Activated T-cell treated with anti-CD3 and anti-CD28 coated beads, Interleukin-2, amount 50 U/mL, for 72 hours (primary cell): Measurements from ENCODE around the gene NAT14. TPM values are rescaled to one million over a fixed set of nuclear protein-coding genes. Genes with fewer than 3 reads are reported as not detected.

Experiments
- ATAC-seq, 2 donors: fragments of 150-1000 bp; cut with Tn5 transposase; replicated peaks in 1 of 2; 2 replicates each; pipeline ENCODE4 v1.10.0; 2021; ENCODE audit warnings: moderate library complexity in 2 of 2, mild to moderate bottlenecking in 1 of 2
- DNase-seq, 2 donors: peaks; one replicate each; pipeline ENCODE4 v3.0.0; 2021 to 2022; ENCODE audit warnings: mixed read lengths in 1 of 2
- H3K27ac Mint-ChIP-seq: one replicate; pipeline ENCODE4 v1.8.0; 2022; ENCODE audit warnings: mild to moderate bottlenecking, moderate library complexity, mixed read lengths
- H3K27me3 Mint-ChIP-seq: one replicate; pipeline ENCODE4 v1.8.0; 2022; ENCODE audit warnings: low read depth, mixed read lengths
- H3K36me3 Mint-ChIP-seq, 2 donors: one replicate each; pipeline ENCODE4 v1.8.0; 2022; ENCODE audit warnings: mixed read lengths in 2 of 2, mild to moderate bottlenecking in 1 of 2; ENCODE audit not compliant: insufficient read depth in 2 of 2
- H3K4me1 Mint-ChIP-seq: one replicate; pipeline ENCODE4 v1.8.0; 2022; ENCODE audit warnings: low read depth, mixed read lengths
- H3K4me3 Mint-ChIP-seq, 2 donors: one replicate each; pipeline ENCODE4 v1.8.0; 2022; ENCODE audit warnings: mild to moderate bottlenecking in 2 of 2, mixed read lengths in 2 of 2, moderate library complexity in 2 of 2
- H3K9me3 Mint-ChIP-seq, 2 donors: one replicate each; pipeline ENCODE4 v1.8.0; 2022; ENCODE audit warnings: mixed read lengths in 2 of 2
- total RNA-seq, 2 donors: library from RNA; stranded (reverse); gene quantifications; one replicate each; pipeline ENCODE4 v1.2.3, GENCODE V29; 2022

The NAT14 gene
- total RNA-seq, 2 donors from 2014 or later: 19.2 to 20.5 TPM

DNA sequence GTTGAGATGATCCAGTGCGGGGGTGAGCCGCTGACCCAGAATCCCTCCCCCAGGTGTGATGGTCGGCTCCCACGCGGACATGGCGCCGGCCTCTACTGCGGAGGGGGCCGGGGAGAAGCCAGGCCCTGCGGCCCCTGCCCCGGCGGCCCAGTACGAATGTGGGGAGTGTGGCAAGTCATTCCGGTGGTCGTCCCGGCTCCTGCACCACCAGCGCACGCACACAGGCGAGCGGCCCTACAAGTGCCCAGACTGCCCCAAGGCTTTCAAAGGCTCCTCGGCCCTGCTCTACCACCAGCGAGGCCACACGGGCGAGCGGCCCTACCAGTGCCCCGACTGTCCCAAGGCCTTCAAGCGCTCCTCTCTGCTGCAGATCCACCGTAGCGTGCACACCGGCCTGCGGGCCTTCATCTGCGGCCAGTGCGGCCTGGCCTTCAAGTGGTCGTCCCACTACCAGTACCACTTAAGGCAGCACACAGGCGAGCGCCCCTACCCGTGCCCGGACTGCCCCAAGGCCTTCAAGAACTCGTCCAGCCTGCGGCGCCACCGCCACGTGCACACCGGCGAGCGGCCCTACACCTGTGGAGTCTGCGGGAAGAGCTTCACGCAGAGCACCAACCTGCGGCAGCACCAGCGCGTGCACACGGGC lies 3.7 kb upstream of the NAT14 start:
- no peak overlapping the region for H3K4me3 Mint-ChIP-seq
- H3K4me1 Mint-ChIP-seq: peaks cover 34% of the 10 kb centered on the region
- no peak overlapping the region for H3K27ac Mint-ChIP-seq
- DNase-seq: no peak
- H3K27me3 Mint-ChIP-seq: no peaks in the 10 kb centered on the region
- no peak for ATAC-seq
- no peaks in the 10 kb centered on the region for H3K9me3 Mint-ChIP-seq
- peaks cover 0 to 1% of the 10 kb centered on the region in 2 donors for H3K36me3 Mint-ChIP-seq

DNA sequence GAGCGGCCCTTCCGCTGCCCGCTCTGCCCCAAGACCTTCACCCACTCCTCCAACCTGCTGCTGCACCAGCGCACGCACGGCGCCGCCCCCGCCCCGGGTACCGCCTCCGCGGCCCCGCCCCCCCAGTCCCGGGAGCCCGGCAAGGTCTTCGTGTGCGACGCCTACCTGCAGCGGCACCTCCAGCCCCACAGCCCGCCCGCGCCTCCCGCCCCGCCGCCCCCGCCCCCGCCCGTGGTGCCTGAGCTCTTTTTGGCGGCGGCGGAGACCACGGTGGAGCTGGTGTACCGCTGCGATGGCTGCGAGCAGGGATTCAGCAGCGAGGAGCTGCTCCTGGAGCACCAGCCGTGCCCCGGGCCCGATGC lies 3.2 kb upstream of the NAT14 start:
- peaks cover 0 to 1% of the 10 kb centered on the region in 2 donors for H3K36me3 Mint-ChIP-seq
- H3K4me1 Mint-ChIP-seq: peaks cover 34% of the 10 kb centered on the region
- DNase-seq (no peak), ATAC-seq (no peak)
- H3K4me3 Mint-ChIP-seq: no peak overlapping the region
- H3K27ac Mint-ChIP-seq: no peak overlapping the region
- no peaks in the 10 kb centered on the region for H3K9me3 Mint-ChIP-seq
- no peaks in the 10 kb centered on the region for H3K27me3 Mint-ChIP-seq

DNA sequence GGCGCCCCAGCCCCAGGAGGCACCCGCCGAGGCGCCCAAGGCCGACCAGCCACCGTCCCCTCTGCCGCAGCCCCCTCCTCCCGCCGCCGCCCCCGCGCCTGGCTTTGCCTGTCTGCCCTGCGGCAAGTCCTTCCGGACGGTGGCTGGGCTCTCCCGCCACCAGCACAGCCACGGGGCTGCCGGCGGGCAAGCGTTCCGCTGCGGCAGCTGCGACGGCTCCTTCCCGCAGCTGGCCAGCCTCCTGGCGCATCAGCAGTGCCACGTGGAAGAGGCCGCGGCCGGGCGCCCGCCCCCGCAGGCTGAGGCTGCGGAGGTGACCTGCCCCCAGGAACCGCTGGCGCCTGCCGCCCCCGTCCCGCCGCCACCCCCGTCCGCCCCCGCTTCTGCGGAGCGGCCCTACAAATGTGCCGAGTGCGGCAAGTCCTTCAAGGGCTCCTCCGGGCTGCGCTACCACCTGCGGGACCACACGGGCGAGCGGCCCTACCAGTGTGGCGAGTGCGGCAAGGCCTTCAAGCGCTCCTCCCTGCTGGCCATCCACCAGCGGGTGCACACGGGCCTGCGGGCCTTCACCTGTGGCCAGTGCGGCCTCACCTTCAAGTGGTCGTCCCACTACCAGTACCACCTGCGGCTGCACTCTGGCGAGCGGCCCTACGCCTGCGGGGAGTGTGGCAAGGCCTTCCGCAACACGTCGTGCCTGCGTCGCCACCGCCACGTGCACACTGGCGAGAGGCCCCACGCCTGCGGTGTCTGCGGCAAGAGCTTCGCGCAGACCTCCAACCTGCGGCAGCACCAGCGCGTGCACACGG lies 2.6 kb upstream of the NAT14 start:
- DNase-seq: no peak
- peaks cover 38% of the 10 kb centered on the region for H3K4me1 Mint-ChIP-seq
- H3K9me3 Mint-ChIP-seq: no peaks in the 10 kb centered on the region
- no peak for ATAC-seq
- H3K27me3 Mint-ChIP-seq: no peaks in the 10 kb centered on the region
- H3K27ac Mint-ChIP-seq: no peak overlapping the region
- peaks cover 0 to 1% of the 10 kb centered on the region in 2 donors for H3K36me3 Mint-ChIP-seq
- H3K4me3 Mint-ChIP-seq: no peak overlapping the region

DNA sequence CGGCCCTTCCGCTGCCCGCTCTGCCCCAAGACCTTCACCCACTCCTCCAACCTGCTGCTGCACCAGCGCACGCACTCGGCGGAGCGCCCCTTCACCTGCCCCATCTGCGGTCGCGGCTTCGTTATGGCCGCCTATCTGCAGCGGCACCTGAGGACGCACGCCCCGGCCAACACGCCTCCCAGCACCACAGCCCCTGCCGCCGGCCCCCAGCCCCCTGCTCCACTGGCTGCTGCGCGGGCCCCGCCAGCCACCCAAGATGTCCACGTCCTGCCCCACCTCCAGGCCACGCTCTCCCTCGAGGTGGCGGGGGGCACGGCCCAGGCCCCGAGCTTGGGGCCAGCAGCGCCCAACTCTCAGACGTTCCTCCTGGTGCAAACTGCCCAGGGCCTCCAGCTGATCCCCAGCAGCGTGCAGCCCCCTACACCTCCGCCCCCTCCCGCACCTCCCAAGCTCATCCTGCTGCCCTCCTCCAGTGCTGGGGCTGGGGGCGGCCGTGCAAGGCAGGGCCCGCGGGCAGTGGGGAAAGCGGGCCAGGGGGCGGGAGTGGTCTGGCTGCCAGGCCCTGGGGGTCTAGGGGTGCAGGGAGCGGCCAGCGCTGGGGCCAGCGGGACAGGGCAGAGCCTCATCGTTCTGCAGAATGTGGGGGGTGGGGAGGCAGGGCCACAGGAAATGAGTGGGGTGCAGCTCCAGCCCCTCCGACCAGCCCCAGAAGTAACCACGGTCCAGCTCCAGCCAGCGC lies 1.9 kb upstream of the NAT14 start:
- Mint-ChIP-seq H3K27ac (no peak overlapping the region), H3K4me3 (peak overlapping the region in 1 of 2 donors; percentile 17), H3K36me3 (peaks cover 0 to 1% of the 10 kb centered on the region in 2 donors), H3K4me1 (peaks cover 35% of the 10 kb centered on the region), H3K9me3 (no peaks in the 10 kb centered on the region), H3K27me3 (no peaks in the 10 kb centered on the region)
- DNase-seq (no peak), ATAC-seq (no peak)

GRCh38 chr19:55483706-55484592 lies 1.0 kb upstream of the NAT14 start:
- Mint-ChIP-seq H3K27ac (no peak overlapping the region), H3K36me3 (peaks cover 0 to 1% of the 10 kb centered on the region in 2 donors)

DNA sequence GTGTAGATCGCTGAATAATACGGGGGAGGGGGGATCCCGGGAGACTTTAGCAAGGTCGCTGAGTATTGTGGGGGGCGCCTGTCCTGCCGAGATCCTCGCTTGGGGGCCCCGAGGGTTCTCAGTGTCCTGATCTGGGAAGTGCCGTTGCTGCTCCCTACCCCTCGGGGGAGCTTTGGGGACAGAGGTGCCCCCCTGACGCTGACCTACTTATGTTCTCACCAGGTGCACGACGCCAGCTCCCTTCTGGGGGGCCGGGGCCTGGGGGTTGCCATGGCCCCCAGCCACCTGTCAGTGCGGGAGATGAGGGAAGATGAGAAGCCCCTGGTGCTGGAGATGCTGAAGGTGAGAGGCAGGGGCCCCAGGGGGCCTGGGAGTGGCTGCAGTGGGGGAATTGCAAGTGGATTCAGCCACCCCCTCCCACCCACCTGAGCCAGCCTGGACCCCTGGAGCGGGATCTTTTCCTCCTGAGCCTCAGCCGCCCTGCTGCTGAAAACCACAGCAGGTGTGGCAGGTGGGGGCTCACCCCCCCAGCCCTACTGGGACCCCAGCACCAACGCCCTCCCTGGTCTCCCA lies 537 bp downstream of the NAT14 start:
- DNase-seq: no peak
- no peaks in the 10 kb centered on the region for H3K27me3 Mint-ChIP-seq
- H3K36me3 Mint-ChIP-seq: peaks cover 0 to 1% of the 10 kb centered on the region in 2 donors
- ATAC-seq: peak in 1 of 2 donors; percentile 3
- peak overlapping the region; percentile 1 for H3K27ac Mint-ChIP-seq
- peaks cover 15% of the 10 kb centered on the region for H3K4me1 Mint-ChIP-seq
- peak overlapping the region; percentile 78 to 88 for H3K4me3 Mint-ChIP-seq
- no peaks in the 10 kb centered on the region for H3K9me3 Mint-ChIP-seq

More at GRCh38 chr19:55483706-55484592, 1.0 kb upstream of the NAT14 start:
- no peaks in the 10 kb centered on the region for H3K27me3 Mint-ChIP-seq
- peak overlapping the region; percentile 53 to 78 for H3K4me3 Mint-ChIP-seq
- no peak for DNase-seq
- ATAC-seq: no peak
- H3K9me3 Mint-ChIP-seq: no peaks in the 10 kb centered on the region
- peaks cover 27% of the 10 kb centered on the region for H3K4me1 Mint-ChIP-seq

DNA sequence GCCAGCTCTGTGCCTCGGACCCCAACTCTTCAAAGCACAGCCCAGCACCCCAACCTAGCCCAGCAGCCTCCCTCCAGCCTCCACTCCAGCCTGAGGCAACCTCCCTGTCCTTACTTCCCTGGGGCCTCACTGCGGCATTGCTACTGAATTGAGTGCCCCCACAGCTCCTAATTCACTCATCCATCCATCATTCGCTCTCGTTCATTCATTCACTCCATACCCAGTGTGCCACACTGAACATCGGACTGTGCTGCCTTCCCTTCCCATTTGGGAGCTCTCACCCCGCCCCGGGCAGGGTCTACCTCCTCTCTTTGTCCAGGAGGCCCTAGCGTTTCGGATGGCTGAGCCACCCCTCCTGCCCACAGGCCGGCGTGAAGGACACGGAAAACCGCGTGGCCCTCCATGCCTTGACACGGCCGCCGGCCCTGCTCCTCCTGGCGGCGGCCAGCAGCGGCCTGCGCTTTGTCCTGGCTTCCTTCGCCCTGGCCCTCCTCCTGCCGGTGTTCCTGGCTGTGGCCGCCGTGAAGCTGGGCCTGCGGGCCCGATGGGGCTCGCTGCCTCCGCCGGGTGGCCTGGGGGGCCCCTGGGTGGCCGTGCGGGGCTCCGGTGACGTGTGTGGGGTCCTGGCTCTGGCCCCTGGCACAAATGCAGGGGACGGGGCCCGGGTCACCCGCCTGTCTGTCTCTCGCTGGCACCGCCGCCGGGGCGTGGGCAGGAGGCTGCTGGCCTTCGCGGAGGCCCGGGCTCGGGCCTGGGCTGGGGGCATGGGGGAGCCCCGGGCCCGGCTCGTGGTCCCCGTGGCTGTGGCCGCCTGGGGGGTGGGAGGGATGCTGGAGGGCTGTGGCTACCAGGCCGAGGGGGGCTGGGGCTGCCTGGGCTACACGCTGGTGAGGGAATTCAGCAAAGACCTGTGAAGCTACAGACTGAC lies 1.3 kb downstream of the NAT14 start:
- no peak for ATAC-seq

GRCh38 chr19:55486971-55487923 lies 2.3 kb downstream of the NAT14 start:
- peak; percentile 39 to 45 for DNase-seq
- peak overlapping the region; percentile 44 to 68 for H3K4me3 Mint-ChIP-seq

More for the DNA sequence above, 1.3 kb downstream of the NAT14 start:
- Mint-ChIP-seq H3K36me3 (peaks cover 0 to 1% of the 10 kb centered on the region in 2 donors), H3K27me3 (no peaks in the 10 kb centered on the region), H3K9me3 (no peaks in the 10 kb centered on the region), H3K4me3 (peak overlapping the region; percentile 59 to 78), H3K27ac (peak overlapping the region; percentile 1), H3K4me1 (peaks cover 15% of the 10 kb centered on the region)
- DNase-seq: no peak

DNA sequence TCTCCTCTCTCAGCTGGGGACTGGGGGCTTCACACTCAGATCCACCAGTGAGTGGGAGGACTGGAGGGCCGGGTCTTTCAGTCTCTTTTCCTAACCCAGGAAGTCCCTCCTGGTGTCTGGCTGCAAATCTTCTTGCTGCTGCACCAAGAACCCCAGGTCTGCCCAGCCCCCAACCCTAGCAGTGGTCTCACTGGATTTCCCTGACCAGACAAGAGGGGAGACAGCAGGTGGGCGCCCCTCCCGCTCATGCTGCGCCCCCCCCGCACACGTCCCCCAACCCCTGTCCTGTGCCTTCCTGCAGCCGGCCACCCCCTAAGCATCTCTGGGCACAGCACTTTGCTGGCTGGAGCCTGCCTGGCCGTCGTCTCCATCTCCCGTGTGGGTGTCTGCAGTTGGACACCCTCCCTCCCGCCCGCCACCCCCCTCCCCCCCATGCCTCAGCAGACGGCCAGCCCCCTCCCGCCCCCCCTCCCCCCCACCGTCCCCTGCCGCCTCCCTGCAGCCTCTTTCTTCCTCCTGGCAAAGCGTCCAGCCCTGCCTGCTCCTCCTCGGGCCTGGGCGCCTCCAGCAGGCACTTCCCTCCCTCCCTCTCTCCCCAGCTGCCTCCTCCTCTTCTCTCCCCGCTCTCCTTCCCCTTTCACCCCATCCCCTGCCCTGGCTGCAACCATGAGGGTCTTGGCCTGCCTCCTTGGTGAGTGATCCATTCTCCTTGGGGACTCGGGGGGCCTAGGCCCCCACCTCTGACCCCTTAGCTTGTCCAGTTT lies 3.1 kb downstream of the NAT14 start, which contains the start of gene SSC5D:
Gene SSC5D, plus strand, starts transcription at position 513 of the 764 bp plus-strand sequence. Its CDS starts 154 bp downstream, at position 667.
- no peak for DNase-seq
- no peak within 1 kb of the TSS for H3K27ac Mint-ChIP-seq
- ATAC-seq: no peak
- no peaks in the 10 kb centered on the region for H3K27me3 Mint-ChIP-seq
- H3K9me3 Mint-ChIP-seq: no peaks in the 10 kb centered on the region
- H3K4me1 Mint-ChIP-seq: peaks cover 15% of the 10 kb centered on the region
- peak within 1 kb of the TSS; percentile 44 to 68 for H3K4me3 Mint-ChIP-seq
- H3K36me3 Mint-ChIP-seq: peaks cover 0 to 1% of the 10 kb centered on the region in 2 donors

More at GRCh38 chr19:55486971-55487923, 2.3 kb downstream of the NAT14 start:
- Mint-ChIP-seq H3K27ac (no peak overlapping the region), H3K27me3 (no peaks in the 10 kb centered on the region), H3K9me3 (no peaks in the 10 kb centered on the region), H3K4me1 (peaks cover 15% of the 10 kb centered on the region), H3K36me3 (peaks cover 0 to 1% of the 10 kb centered on the region in 2 donors)
- peak; percentile 22 to 52 for ATAC-seq
